H1 (cell line): ENCODE measurements around the gene RASGEF1B. TPM values are rescaled to one million over a fixed set of nuclear protein-coding genes. Genes with fewer than 3 reads are reported as not detected.

Source experiments
- CTCF ChIA-PET: fragments of 300-600 bp; sonication (Branson Sonifier 250); formaldehyde crosslinking; loops from one replicate; lab custom pipeline; 2021; ENCODE audit not compliant: partially characterized antibody; lab: Charles Lee
- POLR2A ChIA-PET: fragments of 300-600 bp; sonication (Branson Sonifier 250); formaldehyde crosslinking; loops from one replicate; lab custom pipeline; 2021; ENCODE audit warnings: inconsistent platforms; ENCODE audit not compliant: partially characterized antibody; lab: Charles Lee
- DNase-seq, 2 experiments: peaks; one replicate each; pipeline versions ENCODE4 v3.0.0 to v3.0.0-alpha.2; 2010 to 2022; ENCODE audit warnings: low spot score in 2 of 2, low read depth in 1 of 2, mixed read lengths in 1 of 2
- FAIRE-seq: peaks from 2 replicates; lab custom pipeline; 2011; peaks lifted over from hg19 to GRCh38; lab: Jason Lieb, UNC
- H2AFZ ChIP-seq: 2 replicates; pipeline ENCODE4 v1.8.1; 2012; ENCODE audit warnings: low read length, inconsistent platforms
- H2AK5ac ChIP-seq: 2 replicates; pipeline ENCODE4 v1.6.1; 2013; ENCODE audit warnings: low read depth, low read length
- H2BK120ac ChIP-seq: replicated peaks from 2 replicates; pipeline ENCODE3; 2013; ENCODE audit warnings: low read depth, low read length, inconsistent platforms
- H2BK12ac ChIP-seq: 2 replicates; pipeline ENCODE4 v1.6.1; 2013; ENCODE audit warnings: low read depth, low read length
- H2BK15ac ChIP-seq: 2 replicates; pipeline ENCODE4 v1.6.1; 2013; ENCODE audit warnings: low read length
- H2BK20ac ChIP-seq: 2 replicates; pipeline ENCODE4 v1.6.1; 2013; ENCODE audit warnings: low read length
- H2BK5ac ChIP-seq: 2 replicates; pipeline ENCODE4 v1.6.1; 2013; ENCODE audit warnings: low read depth, low read length
- H3K14ac ChIP-seq: 2 replicates; pipeline ENCODE4 v1.6.1; 2013; ENCODE audit warnings: inconsistent platforms; ENCODE audit not compliant: insufficient read length
- H3K18ac ChIP-seq: 2 replicates; pipeline ENCODE4 v1.6.1; 2013; ENCODE audit warnings: low read length; ENCODE audit errors: extremely low read depth
- H3K23ac ChIP-seq: 2 replicates; pipeline ENCODE4 v1.6.1; 2013; ENCODE audit warnings: inconsistent platforms; ENCODE audit not compliant: insufficient read length
- H3K23me2 ChIP-seq: 2 replicates; pipeline ENCODE4 v1.6.1; 2013; ENCODE audit warnings: low read depth, low read length
- H3K27ac ChIP-seq: 2 replicates; pipeline ENCODE4 v1.6.1; 2011; ENCODE audit warnings: low read depth, low read length, inconsistent platforms
- H3K27me3 ChIP-seq, 4 experiments: replicated peaks in 1 of 4; 1 replicate in 1 of 4; 2 replicates in 3 of 4; pipeline versions ENCODE4 v1.6.1 to v1.8.1; 2011 to 2013; ENCODE audit warnings: low read length in 3 of 4, mild to moderate bottlenecking in 3 of 4, inconsistent platforms in 2 of 4, mixed read lengths in 2 of 4, moderate library complexity in 1 of 4; ENCODE audit not compliant: control insufficient read depth in 3 of 4, insufficient read depth in 3 of 4; ENCODE audit errors: extremely low read depth in 1 of 4
- H3K36me3 ChIP-seq, 4 experiments: 2 replicates each; pipeline versions ENCODE4 v1.6.1 to v1.8.1; 2011 to 2013; ENCODE audit warnings: mild to moderate bottlenecking in 4 of 4, low read length in 3 of 4, moderate library complexity in 2 of 4, control low read depth in 1 of 4, inconsistent platforms in 1 of 4; ENCODE audit not compliant: insufficient read depth in 4 of 4, control insufficient read depth in 2 of 4
- H3K4ac ChIP-seq: replicated peaks from 2 replicates; pipeline ENCODE3; 2013; ENCODE audit warnings: low read length, low read depth, mixed read lengths, inconsistent platforms; ENCODE audit not compliant: insufficient read length
- H3K4me1 ChIP-seq, 4 experiments: replicated peaks in 1 of 4; 1 replicate in 1 of 4; 2 replicates in 3 of 4; pipeline versions ENCODE4 v1.6.1 to v1.8.1; 2011 to 2013; ENCODE audit warnings: low read length in 3 of 4, inconsistent platforms in 2 of 4, mixed read lengths in 1 of 4; ENCODE audit not compliant: insufficient read depth in 4 of 4, control insufficient read depth in 3 of 4
- H3K4me2 ChIP-seq, 2 experiments: 2 replicates each; pipeline versions ENCODE4 v1.6.1 to v1.8.1; 2011 to 2013; ENCODE audit warnings: low read depth in 2 of 2, low read length in 2 of 2, control low read depth in 1 of 2, inconsistent platforms in 1 of 2, mild to moderate bottlenecking in 1 of 2; ENCODE audit not compliant: insufficient read depth in 1 of 2
- H3K4me3 ChIP-seq, 4 experiments: fragments of 200-600, 300-600 bp in 1 of 4; sonication (generic), shearing (Covaris generic), sonication (Bioruptor Twin) in 1 of 4; 2 replicates each; pipeline versions ENCODE4 v1.5.1 to v1.8.1; 2011 to 2016; ENCODE audit warnings: low read length in 4 of 4, low read depth in 3 of 4, control low read depth in 2 of 4, inconsistent platforms in 2 of 4, mild to moderate bottlenecking in 2 of 4, mixed read lengths in 1 of 4, moderate library complexity in 1 of 4; ENCODE audit not compliant: insufficient read depth in 2 of 4; ENCODE audit errors: extremely low read depth in 1 of 4
- H3K56ac ChIP-seq: replicated peaks from 2 replicates; pipeline ENCODE3; 2013; ENCODE audit warnings: low read depth, mild to moderate bottlenecking, mixed read lengths, low read length, inconsistent platforms; ENCODE audit not compliant: insufficient read length
- H3K79me1 ChIP-seq: 2 replicates; pipeline ENCODE4 v1.6.1; 2013; ENCODE audit warnings: low read depth, low read length, control low read depth
- H3K79me2 ChIP-seq, 2 experiments: 2 replicates each; pipeline versions ENCODE4 v1.6.1 to v1.8.1; 2012 to 2013; ENCODE audit warnings: low read length in 2 of 2, mild to moderate bottlenecking in 2 of 2, inconsistent platforms in 1 of 2; ENCODE audit not compliant: insufficient read depth in 2 of 2, control insufficient read depth in 1 of 2
- H3K9ac ChIP-seq, 4 experiments: replicated peaks in 1 of 4; 1 replicate in 1 of 4; 2 replicates in 3 of 4; pipeline versions ENCODE4 v1.6.1 to v1.8.1; 2011 to 2013; ENCODE audit warnings: low read depth in 3 of 4, low read length in 3 of 4, control low read depth in 2 of 4, mild to moderate bottlenecking in 2 of 4, moderate library complexity in 2 of 4, inconsistent platforms in 1 of 4; ENCODE audit errors: extremely low read depth in 1 of 4
- H3K9me3 ChIP-seq, 2 experiments: 2 replicates each; pipeline versions ENCODE4 v1.6.1 to v1.8.1; 2012 to 2013; ENCODE audit warnings: mild to moderate bottlenecking in 2 of 2, moderate library complexity in 2 of 2, control low read depth in 1 of 2, inconsistent platforms in 1 of 2, low read depth in 1 of 2, low read length in 1 of 2, mixed read lengths in 1 of 2; ENCODE audit not compliant: insufficient read depth in 2 of 2
- H4K20me1 ChIP-seq, 2 experiments: replicated peaks in 1 of 2; 2 replicates each; pipeline versions ENCODE3 to v1.8.1; 2011 to 2013; ENCODE audit warnings: inconsistent platforms in 2 of 2, low read length in 2 of 2, mild to moderate bottlenecking in 1 of 2; ENCODE audit not compliant: insufficient read depth in 2 of 2, control insufficient read depth in 1 of 2
- H4K5ac ChIP-seq: 2 replicates; pipeline ENCODE4 v1.6.1; 2013; ENCODE audit warnings: low read length, low read depth, mixed read lengths, inconsistent platforms; ENCODE audit not compliant: insufficient read length
- H4K8ac ChIP-seq: 2 replicates; pipeline ENCODE4 v1.8.0; 2013; ENCODE audit warnings: mild to moderate bottlenecking, moderate library complexity, low read length, inconsistent platforms; ENCODE audit not compliant: insufficient read depth; ENCODE audit errors: extremely low read depth
- H4K91ac ChIP-seq: replicated peaks from 2 replicates; pipeline ENCODE3; 2013; ENCODE audit warnings: low read length, mixed read lengths, inconsistent platforms; ENCODE audit not compliant: insufficient read length
- KDM5A ChIP-seq: fragments of 200-600 bp; IDR thresholded peaks from 2 replicates; pipeline ENCODE4 v1.7.1; 2012; ENCODE audit warnings: mild to moderate bottlenecking, low read length, inconsistent platforms, mixed read lengths
- MAFK ChIP-seq: IDR thresholded peaks from 2 replicates; pipeline ENCODE4 v1.6.1; 2012; ENCODE audit warnings: low read depth, mild to moderate bottlenecking, improper control_type of control experiment, low read length
- RBBP5 ChIP-seq: IDR thresholded peaks from 2 replicates; pipeline ENCODE4 v1.7.1; 2012; ENCODE audit warnings: low read depth, mild to moderate bottlenecking, inconsistent platforms, low read length, moderate library complexity, borderline replicate concordance
- WGBS, 2 experiments: shearing (Covaris generic) in 1 of 2; methylation state at CpG; one replicate each; pipeline versions ENCODE4 v1.1.6 to v1.1.7; 2013 to 2015; ENCODE audit warnings: low lambda C conversion rate in 2 of 2, mixed read lengths in 2 of 2, inconsistent platforms in 1 of 2, low coverage in 1 of 2, missing lambda C conversion rate in 1 of 2; ENCODE audit not compliant: insufficient replicate concordance in 2 of 2, insufficient coverage in 1 of 2, insufficient read length in 1 of 2; ENCODE audit errors: extremely low coverage in 1 of 2, missing lambda C conversion rate in 1 of 2; 5-methylcytosine and 5-hydroxymethylcytosine counted together
- polyA plus RNA-seq, 7 experiments: library from polyadenylated mRNA; depleted of rRNA in 3 of 7; stranded (reverse) in 5 of 7; unstranded in 2 of 7; fragments of >200 nt in 5 of 7; fragments of 200-250 nt in 2 of 7; gene quantifications; 1 replicate in 5 of 7; 2 replicates in 1 of 7; 4 replicates in 1 of 7; pipeline versions ENCODE4 v1.2.1 to v1.2.3, GENCODE V29; 2011 to 2013; ENCODE audit warnings: missing spikeins in 2 of 7, mixed read lengths in 2 of 7
- total RNA-seq: library from RNA; stranded (reverse); fragmentation: NEBNext Ultra II Directional; extraction: Animal tissue kit (Norgen Biotek cat#: 25700); gene quantifications from 2 replicates; pipeline ENCODE4 v1.2.1, GENCODE V29; 2021

Gene RASGEF1B
- total and polyA plus RNA-seq, 2 of the 8 experiments (the other 6 are each of a cell fraction or from before 2014, with no cell fraction given), result 1.6 to 4.7 TPM

DNA sequence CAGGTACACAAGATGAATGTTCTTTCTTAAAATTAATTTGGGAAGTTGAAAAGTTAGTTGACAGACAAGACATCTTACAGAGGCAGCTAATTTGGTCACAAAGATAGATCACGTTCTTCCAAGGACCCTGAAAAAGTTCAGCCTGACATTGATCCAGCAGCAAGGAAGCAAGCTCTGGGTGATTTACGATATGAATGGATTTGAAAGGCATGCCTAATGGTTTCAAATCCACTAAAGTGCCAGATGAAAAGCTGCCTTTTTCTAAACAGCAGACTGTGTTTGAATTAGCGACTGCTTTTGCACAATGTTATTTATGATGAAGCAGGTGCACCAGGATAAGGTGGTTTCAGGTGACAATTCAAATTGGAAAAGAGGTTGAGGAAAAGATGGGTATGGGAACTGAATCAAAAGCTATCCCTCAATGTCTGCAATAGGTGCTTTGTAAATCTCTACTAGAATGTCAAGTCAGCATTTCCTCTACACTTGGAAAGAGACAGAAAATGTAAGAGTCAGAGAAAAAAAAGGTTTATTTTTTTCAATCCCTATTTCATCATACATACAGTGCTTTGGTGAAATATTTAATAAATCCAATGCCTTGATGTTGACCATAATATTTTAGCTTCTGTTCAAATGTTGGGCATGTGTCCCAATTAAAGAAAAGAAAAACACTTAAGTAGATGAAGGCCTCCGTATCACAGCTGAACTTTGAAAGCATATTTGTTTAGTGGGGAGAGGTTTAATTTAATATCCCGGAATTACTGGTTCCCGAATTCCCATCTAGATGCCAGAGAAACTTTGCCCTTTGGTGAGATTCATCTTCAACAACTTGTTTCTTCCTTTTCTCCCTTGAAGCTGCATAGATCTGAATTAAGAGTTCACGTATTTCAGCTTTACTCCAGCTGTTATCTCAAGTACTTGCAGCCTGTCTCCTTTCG is 6.0 kb downstream of the RASGEF1B start:
- H2BK5ac ChIP-seq, result no peak overlapping the region
- DNase-seq, result no peak
- no peak overlapping the region for H3K56ac ChIP-seq
- no peaks in the 10 kb centered on the region for H3K36me3 ChIP-seq
- POLR2A ChIA-PET, result no interaction called here
- no peak overlapping the region for H4K8ac ChIP-seq
- no peak for TF ChIP-seq KDM5A
- peak; percentile 89 for TF ChIP-seq MAFK
- no peak for TF ChIP-seq RBBP5
- H3K18ac ChIP-seq, result no peak overlapping the region
- H4K20me1 ChIP-seq, result peaks cover 0 to 2% of the 10 kb centered on the region in 2 experiments
- no peak overlapping the region for H2BK15ac ChIP-seq
- H3K27me3 ChIP-seq, result peaks cover 2 to 7% (median 6%) of the 10 kb centered on the region in 4 experiments; a peak in 6 of 7 replicates
- no peak overlapping the region for H3K23ac ChIP-seq
- no peak overlapping the region for H3K14ac ChIP-seq
- H3K27ac ChIP-seq, result no peak overlapping the region
- H3K4ac ChIP-seq, result no peak overlapping the region
- H3K79me2 ChIP-seq, result 0 out of 4 replicates have a peak, but pooled peaks cover 0 to 2% of the 10 kb centered on the region in 2 experiments
- H2AK5ac ChIP-seq, result no peak overlapping the region
- H3K4me1 ChIP-seq, result peaks cover 0 to 3% (median 0%) of the 10 kb centered on the region in 4 experiments; a peak in 1 of 7 replicates
- no peaks in the 10 kb centered on the region for H3K79me1 ChIP-seq
- H3K4me3 ChIP-seq, result no peak overlapping the region
- H2BK20ac ChIP-seq, result no peak overlapping the region
- no peak overlapping the region for H3K9ac ChIP-seq
- no peaks in the 10 kb centered on the region for H3K9me3 ChIP-seq
- no peak for FAIRE-seq
- CTCF ChIA-PET, result interaction anchor here (0.6 to 6.1 kb wide), 21 partner anchors 13 to 736 kb away, joined by 3 to 47 read pairs (median 3); no protein-coding TSS in a partner anchor
- H2BK12ac ChIP-seq, result no peak overlapping the region
- H2BK120ac ChIP-seq, result no peak overlapping the region
- H4K91ac ChIP-seq, result no peak overlapping the region
- peaks cover 3% of the 10 kb centered on the region for H3K23me2 ChIP-seq
- WGBS, 2 experiments, result 85% methylated on average over 8 of the region's 8 CpGs; no CpG with 5 or more reads in 1 of the 2 experiments
- no peak overlapping the region for H2AFZ ChIP-seq
- H4K5ac ChIP-seq, result no peak overlapping the region
- H3K4me2 ChIP-seq, result no peak overlapping the region
